HG02981 (cell line): Measurements from ENCODE around the gene PCGF3.
"Not testable (repeated sequence)": the region's sequence is repeated elsewhere in the genome, so short reads cannot be mapped to it uniquely, and the experiment has no call there.

Source experiments
- ATAC-seq: cut with Tn5 transposase; IDR thresholded peaks from one replicate; pipeline ENCODE4 v1.9.1; 2021; ENCODE audit warnings: mild to moderate bottlenecking, moderate library complexity; ENCODE audit not compliant: unreplicated experiment

Gene PCGF3

GRCh38 chr4:681736-682451 lies 23.7 kb upstream of the PCGF3 start:
- ATAC-seq: no peak

GRCh38 chr4:682490-683172 lies 23.0 kb upstream of the PCGF3 start:
- no peak for ATAC-seq

DNA sequence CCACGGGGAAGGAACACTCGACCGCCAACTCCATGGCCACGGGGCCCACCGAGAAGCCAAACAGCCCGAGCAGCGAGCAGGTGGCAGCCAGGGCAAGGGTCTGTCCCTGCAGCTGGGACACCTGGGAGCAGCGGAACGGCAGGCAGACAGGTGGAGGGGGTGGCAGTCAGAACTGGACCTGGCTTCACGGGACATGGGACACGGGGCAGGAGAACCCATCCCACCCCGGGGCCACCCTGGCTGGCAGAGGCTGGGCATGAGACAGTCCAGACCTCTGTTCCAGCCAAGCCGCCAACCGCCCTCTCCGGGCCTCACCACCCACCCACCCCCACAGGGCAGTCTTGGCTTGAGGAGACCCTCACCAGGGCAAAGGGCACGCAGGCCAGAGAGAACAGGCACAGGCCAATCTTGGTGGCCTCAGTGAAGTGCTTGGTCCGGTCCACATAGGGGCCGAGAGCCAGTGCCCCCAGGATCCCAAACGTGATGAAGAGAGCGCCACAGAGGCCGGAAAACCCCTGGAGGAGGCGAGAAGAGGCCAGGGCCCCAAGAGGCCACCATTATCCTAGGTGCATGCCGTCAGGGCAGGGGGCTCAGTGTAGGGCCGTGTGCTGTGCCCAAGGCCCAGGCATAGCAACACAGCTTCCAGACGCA lies 22.3 kb upstream of the PCGF3 start:
- ATAC-seq: no peak

- ATAC-seq: no peak
Observed at GRCh38 chr4:683982-684622, 21.5 kb upstream of the PCGF3 start.

GRCh38 chr4:684623-685327 lies 20.9 kb upstream of the PCGF3 start:
- no peak for ATAC-seq

DNA sequence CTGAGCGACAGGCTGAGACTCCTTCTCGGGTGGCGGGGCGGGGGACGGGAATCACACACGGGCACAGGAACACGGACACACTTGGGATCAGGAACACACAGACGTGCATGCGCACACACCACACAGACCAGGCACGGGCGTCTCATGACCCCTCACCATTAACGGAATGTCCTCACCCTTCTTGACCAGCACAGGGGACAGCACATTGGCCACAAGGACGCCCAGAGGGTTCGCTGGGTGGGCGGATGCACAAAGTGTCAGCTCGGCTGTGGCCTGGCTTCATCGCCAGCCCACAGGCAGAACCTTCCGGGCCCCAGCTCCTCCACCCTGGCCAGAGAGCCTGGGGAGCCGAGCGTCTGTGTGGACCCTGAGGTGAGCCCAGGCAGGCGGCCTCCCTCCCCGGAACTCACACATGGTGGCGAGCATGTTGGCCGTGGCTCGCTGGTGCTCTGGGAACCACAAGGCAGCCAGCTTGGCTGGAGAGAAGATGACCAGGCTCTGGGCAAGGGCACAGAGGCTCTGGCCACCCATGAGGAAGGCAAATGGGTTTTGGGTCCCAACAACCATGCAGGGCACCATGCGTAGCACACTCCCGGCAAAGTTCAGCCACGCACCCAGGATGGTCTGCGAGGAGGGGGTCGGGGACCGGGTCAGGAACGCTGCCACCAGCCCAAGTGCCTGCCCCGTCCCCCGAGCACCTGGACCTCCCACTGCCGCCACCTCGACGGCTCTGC lies 19.8 kb upstream of the PCGF3 start:
- no peak for ATAC-seq

DNA sequence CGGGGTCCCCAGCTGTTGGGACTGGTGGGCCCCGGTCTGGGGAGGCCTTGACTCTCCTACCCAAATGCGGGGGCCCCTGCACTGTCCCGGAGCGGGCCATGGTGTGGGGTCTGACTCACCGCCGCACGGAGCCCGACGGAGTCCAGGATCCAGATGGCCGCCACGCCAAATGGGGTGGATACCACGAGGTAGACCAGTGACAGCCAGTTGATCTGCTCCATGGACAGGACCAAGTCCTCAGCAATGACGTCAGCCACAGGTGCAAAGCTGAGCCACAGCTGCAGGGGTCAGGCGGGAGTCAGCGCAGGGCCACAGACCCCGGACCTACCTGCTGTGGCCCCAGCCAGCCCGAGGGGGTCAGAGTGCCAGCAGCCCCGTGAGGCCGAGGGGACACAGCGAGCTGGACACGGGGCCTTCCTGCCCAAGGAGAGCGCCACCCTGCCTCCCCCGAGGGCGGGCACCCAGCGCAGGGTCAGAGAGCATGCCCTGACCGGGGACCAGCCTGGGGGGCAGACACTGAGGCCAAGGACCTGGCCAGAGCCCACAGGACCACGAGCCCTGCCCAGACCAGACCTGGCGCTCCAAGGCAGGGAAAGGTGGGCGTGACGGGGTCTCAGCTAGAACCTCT lies 19.1 kb upstream of the PCGF3 start:
- no peak for ATAC-seq

- ATAC-seq: no peak
Observed at GRCh38 chr4:687048-687970, 18.3 kb upstream of the PCGF3 start.

GRCh38 chr4:687971-688853 lies 17.4 kb upstream of the PCGF3 start:
- ATAC-seq: no peak

- ATAC-seq: no peak
Observed at GRCh38 chr4:688854-689681, 16.6 kb upstream of the PCGF3 start, which contains the start of gene SLC49A3. Gene SLC49A3 (minus strand): TSS chr4:689151. CDS start chr4:689127, 24 bp downstream.

DNA sequence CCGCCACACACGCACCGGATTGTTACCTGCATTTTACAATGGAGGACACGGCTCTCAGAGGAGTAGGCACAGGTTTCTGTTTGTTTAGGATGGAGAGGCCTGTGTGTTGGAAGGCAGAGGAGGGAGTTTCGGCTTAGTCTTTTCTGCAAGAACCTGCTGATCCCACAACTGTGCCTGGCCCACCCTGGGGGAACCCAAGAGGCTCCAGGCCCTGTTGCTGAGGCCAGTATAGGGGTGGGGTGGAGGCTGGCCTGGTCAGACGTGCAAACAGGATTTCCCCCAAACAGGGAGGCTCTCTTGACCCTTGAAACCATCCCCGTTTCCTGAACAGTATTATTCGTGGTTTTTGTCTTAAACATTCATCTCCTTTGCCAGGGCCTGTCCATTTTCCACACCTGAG lies 15.9 kb upstream of the PCGF3 start:
- ATAC-seq: no peak

- no peak for ATAC-seq
Observed at GRCh38 chr4:692771-693554, 12.7 kb upstream of the PCGF3 start.

DNA sequence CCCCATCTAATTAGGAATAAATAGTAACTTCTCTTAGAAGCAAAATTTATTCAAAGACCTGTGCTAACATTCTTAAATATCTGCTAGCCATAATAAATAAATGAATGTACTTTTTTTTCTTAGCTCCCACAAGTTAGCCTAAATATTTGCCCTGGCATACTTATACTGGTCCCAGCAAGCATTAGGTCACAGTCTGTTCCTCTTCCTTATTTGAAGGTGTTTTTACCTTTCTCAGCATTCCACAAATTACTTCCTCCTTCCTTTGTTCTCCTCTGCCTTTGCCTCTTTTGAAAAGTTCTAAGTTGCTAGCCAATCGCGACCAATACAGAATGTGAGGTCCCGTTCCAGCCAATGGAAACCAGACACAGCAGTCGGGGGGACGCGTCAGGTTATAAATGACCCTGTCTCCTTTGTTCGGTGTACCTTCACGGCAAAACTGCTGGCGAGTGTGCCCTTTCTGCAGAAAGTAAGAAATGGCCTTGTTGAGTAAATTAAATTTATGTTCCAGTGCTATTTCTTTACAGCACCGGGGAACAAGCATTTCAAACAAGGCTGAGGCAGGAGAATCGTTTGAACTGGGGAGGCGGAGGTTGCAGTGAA lies 11.2 kb upstream of the PCGF3 start:
- ATAC-seq: not testable (repeated sequence)

GRCh38 chr4:699816-700580 lies 5.6 kb upstream of the PCGF3 start:
- no peak for ATAC-seq
